ENCODE data around the gene PRDM5.

The PRDM5 gene

DNA sequence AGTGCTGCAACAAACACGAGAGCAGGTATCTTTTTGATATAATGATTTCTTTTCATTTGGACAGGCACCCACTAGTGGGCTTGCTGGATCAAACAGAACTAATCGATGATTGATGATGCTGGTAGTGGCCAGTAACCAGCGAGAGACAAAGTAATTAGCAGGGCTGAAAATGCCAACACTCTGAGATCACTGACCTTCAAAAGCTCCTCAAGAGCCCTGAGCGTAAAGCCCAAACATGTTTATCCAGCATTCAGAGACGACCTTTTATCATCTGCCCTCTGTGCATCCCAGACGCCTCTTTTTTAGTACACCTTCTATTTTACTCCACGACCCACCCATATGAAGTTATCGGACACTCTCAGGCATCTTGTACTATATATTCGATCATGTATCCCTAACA, 186.2 kb downstream of the PRDM5 start:
- no peak for DNase-seq

DNA sequence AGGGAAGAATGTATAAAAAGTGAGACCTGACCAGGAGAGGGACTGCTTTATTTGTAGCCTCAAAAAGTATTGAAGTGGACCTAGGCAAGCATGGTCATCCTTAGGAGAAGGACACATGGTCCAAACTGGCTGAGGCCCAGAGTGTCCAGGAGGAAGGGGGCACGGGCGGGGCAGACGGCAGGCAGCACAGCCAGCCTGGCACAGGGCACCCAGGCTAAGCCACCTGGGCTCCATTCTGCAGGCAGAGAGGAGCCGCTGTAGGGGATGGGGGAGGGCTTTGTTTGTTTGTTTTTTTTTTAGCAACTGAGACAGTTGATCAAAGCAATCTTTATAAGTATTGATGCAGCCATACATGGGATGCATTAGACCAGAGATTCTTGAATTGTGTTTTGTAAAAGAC, 188.6 kb downstream of the PRDM5 start:
- no peak for DNase-seq

DNA sequence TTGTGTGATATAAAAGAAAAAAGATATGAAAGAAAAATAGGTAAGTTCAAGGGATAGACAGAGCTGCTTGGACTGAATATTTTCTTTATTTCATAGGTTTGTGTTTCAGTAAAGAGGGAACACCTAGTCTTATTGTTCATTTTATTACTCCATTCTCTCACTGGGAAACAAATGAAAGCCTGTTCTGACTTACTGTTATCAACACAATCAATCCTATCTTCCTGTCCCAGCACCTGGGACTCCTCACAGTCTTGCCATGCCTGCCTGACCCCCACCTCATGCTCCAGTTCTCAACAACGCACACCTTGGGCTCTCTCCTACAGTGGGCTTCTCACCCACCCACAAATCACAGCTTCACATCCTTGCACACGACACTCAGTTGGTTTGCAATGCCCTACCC, 189.5 kb downstream of the PRDM5 start:
- no peak for DNase-seq

DNA sequence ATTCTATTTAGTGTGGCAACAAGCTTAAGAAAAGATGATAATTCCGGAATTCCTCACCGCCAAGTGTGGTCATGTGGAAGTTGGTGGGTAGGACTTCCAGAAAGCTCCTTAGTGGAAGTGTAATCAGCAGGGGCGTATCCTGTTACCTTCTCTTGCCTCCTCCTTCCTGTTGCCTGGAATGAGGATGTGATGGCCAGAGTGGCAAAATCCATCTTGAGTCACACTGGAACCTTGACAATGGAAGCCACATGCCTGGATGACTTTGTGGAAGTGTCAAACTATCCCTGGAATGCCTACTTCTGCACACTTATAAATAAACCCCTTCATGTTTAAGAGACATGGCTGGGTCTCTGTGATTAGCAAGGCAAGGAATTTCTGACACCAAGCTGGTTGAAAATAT, 191.0 kb downstream of the PRDM5 start:
- no peak for DNase-seq

GRCh38 chr4:120730777-120731320, 191.7 kb downstream of the PRDM5 start:
- DNase-seq, result no peak

- DNase-seq, result no peak
Observed at GRCh38 chr4:120728892-120729675, 193.4 kb downstream of the PRDM5 start.

GRCh38 chr4:120725639-120726580, 196.6 kb downstream of the PRDM5 start:
- no peak for DNase-seq

DNA sequence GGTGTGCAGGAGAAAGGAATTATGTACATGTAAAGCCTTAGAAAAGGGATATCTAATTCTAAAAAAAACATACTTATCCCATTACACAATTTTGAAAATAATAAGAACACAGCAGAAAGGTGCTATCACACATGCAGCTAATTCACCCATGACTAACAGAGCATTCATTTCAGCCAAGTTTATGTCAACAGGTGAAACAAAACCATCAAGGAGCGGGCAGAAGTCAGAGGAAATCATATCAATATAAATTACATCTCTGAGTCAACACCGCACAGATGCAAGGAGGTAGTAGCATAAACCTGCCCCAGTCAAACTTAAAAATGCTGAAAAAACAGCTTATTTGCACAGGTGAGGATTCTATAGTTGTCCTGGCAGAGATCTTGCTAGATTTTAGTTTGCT, 197.9 kb downstream of the PRDM5 start:
- no peak for DNase-seq

DNA sequence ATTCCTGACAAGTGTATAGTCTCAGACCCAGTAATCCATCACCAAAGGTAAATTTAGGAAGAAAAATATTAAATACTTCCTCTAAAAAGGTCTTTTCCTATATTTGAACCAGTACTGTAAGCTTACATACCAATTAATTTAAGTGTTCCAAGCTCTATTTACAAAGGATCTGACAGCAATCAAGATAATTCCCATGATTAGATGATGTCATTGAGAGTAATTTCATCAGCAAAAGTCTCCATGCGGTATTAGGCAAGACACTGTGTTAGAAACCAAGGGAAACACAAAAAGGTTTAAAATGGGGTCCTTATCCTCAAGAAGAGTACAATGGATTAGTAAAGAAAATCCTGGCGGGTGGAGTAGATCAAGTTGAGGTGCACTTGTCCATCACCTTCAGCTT, 198.5 kb downstream of the PRDM5 start:
- no peak for DNase-seq

DNA sequence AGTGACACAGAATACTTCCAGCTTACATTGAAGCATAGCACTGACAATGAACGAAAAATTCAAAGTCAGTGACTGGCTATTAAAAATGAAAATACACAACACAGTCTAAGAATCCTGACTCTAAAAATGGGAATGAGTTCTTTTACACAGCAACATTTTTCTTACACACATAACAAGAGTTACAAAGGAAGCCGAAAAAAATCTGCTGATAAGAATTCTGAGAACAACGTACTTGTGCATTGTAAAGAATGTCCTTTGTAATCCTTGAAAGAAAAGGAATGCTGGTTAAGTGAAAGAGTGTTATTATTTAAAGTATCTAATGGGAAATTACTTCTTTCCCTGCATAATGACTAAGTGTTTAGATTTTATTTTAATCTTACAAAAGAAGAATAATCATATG, 199.4 kb downstream of the PRDM5 start:
- DNase-seq, result no peak

DNA sequence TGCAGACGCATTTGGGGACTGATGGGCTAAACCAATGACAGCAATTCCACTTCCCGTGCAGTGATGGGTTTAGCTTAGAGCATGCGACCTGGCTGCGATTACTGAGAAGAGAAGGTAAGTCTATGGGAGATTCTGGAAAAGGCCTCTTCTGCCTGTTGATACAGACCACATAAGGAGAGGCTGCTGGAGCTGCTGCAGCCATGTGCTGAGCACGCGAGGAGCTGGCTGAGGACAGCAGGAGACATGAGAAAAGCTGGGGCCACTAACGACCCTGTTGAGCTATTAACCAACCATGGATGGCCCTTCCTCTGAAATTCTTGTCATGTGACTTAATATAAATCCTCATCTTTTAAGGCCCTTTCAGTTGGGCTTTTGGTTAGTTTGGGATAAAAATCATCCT, 199.9 kb downstream of the PRDM5 start:
- no peak for DNase-seq

- no peak for DNase-seq
Observed at GRCh38 chr4:120720354-120720934, 202.1 kb downstream of the PRDM5 start.

DNA sequence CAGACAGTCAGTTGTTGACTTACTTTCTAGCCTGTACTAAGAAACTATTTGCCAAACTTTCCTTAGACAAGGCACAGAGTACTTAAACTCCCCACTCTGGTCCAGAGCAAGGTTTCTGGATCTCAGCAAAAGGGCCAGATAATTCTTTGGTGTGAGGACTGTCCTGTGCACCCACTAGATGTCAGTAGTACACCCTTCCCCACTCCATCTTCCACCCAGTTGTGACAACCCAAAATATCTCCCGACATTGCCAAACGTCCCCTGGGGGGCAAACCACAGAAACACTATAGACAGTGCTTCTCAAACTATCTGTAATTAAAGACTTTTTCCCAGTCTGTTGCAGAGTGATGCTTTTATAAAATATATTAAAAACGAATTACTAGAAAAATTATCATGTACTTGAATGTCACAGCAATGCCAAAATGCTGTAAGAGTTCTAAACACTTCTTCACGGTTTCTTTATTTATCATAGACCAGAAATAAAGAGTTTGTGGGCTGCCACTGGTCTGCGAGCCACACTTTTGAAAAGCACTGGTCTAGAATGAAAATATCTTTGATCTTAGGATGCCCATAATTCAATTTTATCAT, 203.5 kb downstream of the PRDM5 start:
- peak; percentile 6 to 25 for DNase-seq

DNA sequence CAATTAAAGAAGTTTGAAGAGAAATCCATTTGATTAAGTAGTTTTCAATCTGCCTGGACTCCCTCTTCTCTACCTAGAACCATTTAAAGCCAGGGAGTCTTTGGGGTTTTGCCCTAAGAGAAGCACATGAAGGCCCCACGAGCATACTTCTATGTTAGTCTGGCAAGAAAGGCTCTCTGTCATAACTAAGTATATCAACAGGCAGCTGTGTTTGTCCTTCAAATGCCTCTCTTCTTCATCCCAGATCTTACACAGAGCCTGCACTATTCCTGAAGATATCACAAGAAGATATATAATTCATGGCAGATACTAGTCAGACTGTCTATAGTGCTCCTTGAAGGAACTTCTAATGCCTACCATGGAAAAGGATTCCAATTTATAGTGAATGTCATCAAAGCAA, 206.2 kb downstream of the PRDM5 start:
- DNase-seq, result no peak

DNA sequence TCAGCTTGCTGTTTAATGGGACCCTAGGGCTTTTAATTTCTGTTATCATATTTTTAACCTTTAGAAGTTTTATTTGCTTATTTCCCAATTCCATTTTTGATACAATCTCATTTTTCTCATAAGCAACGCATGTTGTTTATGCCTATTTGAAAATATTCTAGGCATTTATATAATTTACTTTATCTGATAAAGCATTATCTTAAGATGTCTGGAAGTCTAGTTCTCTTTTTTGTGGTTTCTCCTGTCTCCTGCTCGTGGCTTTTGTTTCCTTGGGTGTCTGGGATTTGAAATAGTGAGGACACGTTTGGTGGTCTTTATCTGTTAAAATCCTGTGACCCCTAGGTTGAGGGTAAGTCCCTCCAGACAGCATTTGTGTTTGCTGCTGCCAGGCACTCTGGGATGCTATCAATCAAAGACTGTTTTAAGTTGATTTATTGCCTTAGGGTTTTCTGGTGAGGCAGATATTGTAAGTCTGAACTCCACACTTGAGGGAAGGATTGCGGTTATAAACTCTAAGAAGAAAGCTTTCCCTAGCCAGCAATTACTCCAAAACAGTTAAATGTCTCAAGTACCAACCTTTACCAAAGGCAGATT, 208.0 kb downstream of the PRDM5 start:
- no peak for DNase-seq

GRCh38 chr4:120709991-120710390, 212.5 kb downstream of the PRDM5 start:
- DNase-seq, result no peak

DNA sequence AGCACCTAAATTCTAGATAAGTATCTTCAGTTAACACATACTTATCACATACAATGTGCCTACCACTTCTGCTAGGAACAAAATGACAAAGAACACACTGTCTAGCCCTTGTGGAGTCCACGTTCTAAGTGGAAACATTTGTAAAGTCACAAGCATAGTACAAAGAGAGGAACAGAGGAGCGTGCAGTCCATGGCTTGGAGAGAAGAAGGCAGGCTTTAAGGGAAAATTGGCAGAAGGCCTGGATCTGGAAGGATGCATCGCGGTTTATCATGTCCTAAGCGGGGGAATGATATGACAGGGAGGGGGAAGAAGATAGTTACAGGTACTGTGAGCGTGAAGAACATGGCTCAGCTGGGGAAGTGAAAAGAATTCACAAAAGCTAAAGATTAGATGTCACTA, 218.0 kb downstream of the PRDM5 start:
- no peak for DNase-seq

DNA sequence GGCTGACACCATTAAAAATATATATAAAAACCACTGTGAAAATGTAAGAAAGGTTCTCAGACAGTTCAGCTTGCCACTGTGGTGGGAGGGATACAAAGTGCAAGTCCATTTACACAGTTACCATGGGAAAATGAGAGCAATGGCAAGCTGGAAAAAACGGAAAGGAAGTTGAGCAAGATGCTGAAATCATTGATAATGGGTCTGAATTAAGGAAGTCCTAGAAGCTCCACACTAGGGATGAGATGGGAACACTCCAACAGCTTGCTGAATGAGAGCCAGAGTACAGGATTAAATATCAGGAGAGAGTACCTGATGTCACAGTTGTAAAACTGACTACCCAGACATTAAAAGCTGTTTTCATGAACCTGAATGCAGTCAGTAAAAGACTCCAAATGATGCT, 218.6 kb downstream of the PRDM5 start:
- no peak for DNase-seq

DNA sequence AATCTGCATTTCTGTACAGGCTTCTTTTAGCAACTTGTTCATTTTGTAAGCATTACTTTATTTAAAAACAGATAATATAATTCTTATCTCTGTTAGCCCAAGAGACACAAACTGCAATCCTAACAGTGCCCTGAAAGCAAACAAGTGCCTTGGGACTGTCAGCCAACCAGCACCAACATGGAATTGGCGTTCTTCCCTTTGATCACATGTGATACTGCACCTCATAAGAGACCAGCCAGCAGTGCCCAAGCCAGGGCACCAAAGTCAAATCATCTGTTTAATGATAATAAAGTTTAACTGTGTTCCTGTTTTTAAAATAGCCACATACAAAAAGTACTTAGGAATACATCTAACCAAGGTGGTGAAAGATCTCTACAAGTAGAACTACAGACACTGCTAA, 223.2 kb downstream of the PRDM5 start:
- no peak for DNase-seq

DNA sequence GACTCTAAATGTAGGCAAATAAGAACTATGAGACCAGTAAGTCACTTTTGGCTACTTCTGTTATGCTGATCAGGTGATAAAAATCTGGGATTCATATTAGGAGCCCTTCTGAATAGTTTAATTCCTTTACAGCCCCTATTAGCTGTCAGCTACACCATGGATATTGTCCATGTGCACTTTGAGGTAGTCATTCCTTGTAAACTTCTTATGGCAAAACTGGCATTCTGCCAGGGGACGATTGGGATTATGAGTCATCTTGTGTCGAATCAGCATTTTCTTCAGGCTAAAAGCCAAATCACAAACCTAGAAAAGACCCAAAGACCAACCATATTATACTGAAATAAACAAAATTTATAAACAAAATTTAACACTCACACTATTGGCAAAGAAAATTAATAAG, 227.6 kb downstream of the PRDM5 start:
- DNase-seq, result no peak

GRCh38 chr4:120693816-120694215, 228.7 kb downstream of the PRDM5 start:
- DNase-seq, result no peak

DNA sequence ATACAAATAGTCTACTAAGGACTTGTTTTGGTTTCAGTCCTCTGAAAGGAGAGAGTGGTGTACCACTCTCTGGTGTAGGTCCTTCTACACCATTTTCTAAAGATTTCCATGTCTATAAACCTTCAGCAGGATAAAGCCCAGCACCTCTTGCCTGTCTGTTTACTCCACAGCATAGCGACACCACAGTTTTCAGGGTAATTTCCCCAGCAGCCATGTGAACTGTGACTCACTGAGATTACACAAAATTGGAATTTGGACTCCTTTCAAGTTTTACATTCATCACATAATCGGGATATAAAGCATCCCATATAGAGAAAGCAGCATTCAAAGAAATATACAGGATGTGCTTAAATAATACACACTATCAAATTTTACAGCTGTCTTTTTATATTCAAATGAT, 229.6 kb downstream of the PRDM5 start:
- no peak for DNase-seq

- no peak for DNase-seq
Observed at GRCh38 chr4:120691536-120691935, 231.0 kb downstream of the PRDM5 start.
